Right forelimb (tissue), 1 donor: ENCODE data around the gene PPP6R3.

Experiments used
- DNase-seq: peaks from one replicate; pipeline ENCODE4 v3.0.0-alpha.2; 2018

Gene PPP6R3

GRCh38 chr11:68569357-68569756, 108.8 kb downstream of the PPP6R3 start:
- no peak for DNase-seq

- DNase-seq = no peak
These were observed 110.1 kb downstream of the PPP6R3 start for GRCh38 chr11:68570691-68571090.

GRCh38 chr11:68574308-68574707, 113.8 kb downstream of the PPP6R3 start:
- DNase-seq = no peak

- DNase-seq = no peak
These were observed 114.6 kb downstream of the PPP6R3 start for GRCh38 chr11:68575025-68575665.

- DNase-seq = no peak
These were observed 118.9 kb downstream of the PPP6R3 start for GRCh38 chr11:68579455-68579854.

- no peak for DNase-seq
These were observed 120.9 kb downstream of the PPP6R3 start for GRCh38 chr11:68581439-68581838.

GRCh38 chr11:68581901-68582300, 121.3 kb downstream of the PPP6R3 start:
- no peak for DNase-seq

GRCh38 chr11:68582416-68583040, 122.0 kb downstream of the PPP6R3 start:
- DNase-seq = no peak

- DNase-seq = no peak
These were observed 122.5 kb downstream of the PPP6R3 start for GRCh38 chr11:68583041-68583446.

- no peak for DNase-seq
These were observed 123.5 kb downstream of the PPP6R3 start for GRCh38 chr11:68584097-68584496.

- DNase-seq = no peak
These were observed 124.5 kb downstream of the PPP6R3 start for GRCh38 chr11:68584991-68585524.

- no peak for DNase-seq
These were observed 129.1 kb downstream of the PPP6R3 start for GRCh38 chr11:68589547-68590216.

GRCh38 chr11:68591719-68592118, 131.2 kb downstream of the PPP6R3 start:
- DNase-seq = no peak

GRCh38 chr11:68593441-68593840, 132.9 kb downstream of the PPP6R3 start:
- no peak for DNase-seq

- no peak for DNase-seq
These were observed 133.6 kb downstream of the PPP6R3 start for GRCh38 chr11:68594123-68594522.

GRCh38 chr11:68596231-68596630, 135.7 kb downstream of the PPP6R3 start:
- DNase-seq = no peak

GRCh38 chr11:68598816-68599653, 138.5 kb downstream of the PPP6R3 start:
- no peak for DNase-seq

- no peak for DNase-seq
These were observed 140.6 kb downstream of the PPP6R3 start for GRCh38 chr11:68601147-68601546.

- DNase-seq = no peak
These were observed 149.2 kb downstream of the PPP6R3 start for GRCh38 chr11:68609761-68610160.

GRCh38 chr11:68610452-68611116, 150.0 kb downstream of the PPP6R3 start:
- no peak for DNase-seq

- no peak for DNase-seq
These were observed 155.1 kb downstream of the PPP6R3 start for GRCh38 chr11:68615657-68616056.
